Activated naive CD8-positive, alpha-beta T cell (primary cell): Measurements from ENCODE around the gene HACD2.
A peak's percentile ranks its signal among the peaks of the same experiment; 100 is the strongest.

Experiments used
- H3K27ac Mint-ChIP-seq: one replicate; pipeline ENCODE4 v1.8.0; 2021; ENCODE audit warnings: mixed read lengths
- H3K27me3 Mint-ChIP-seq: one replicate; pipeline ENCODE4 v1.8.0; 2021; ENCODE audit warnings: mixed read lengths
- H3K36me3 Mint-ChIP-seq: one replicate; pipeline ENCODE4 v1.8.0; 2021; ENCODE audit warnings: mixed read lengths
- H3K4me1 Mint-ChIP-seq: one replicate; pipeline ENCODE4 v1.8.0; 2021; ENCODE audit warnings: low read depth, mixed read lengths
- H3K4me3 Mint-ChIP-seq: one replicate; pipeline ENCODE4 v1.8.0; 2021; ENCODE audit warnings: mild to moderate bottlenecking, mixed read lengths
- H3K9me3 Mint-ChIP-seq: one replicate; pipeline ENCODE4 v1.8.0; 2021; ENCODE audit warnings: low read depth, mixed read lengths

Gene HACD2

GRCh38 chr3:123448536-123449101 lies 136.2 kb downstream of the HACD2 start, which contains the start of gene ADCY5:
Gene ADCY5, minus strand, starts transcription at chr3:123449090. Its CDS starts 545 bp downstream, at chr3:123448545.
- Mint-ChIP-seq H3K4me1 (peaks cover 1% of the 10 kb centered on the region), H3K9me3 (no peaks in the 10 kb centered on the region), H3K4me3 (peak within 1 kb of the TSS; percentile 59), H3K27ac (no peak within 1 kb of the TSS), H3K36me3 (no peaks in the 10 kb centered on the region), H3K27me3 (peaks cover 31% of the 10 kb centered on the region)

DNA sequence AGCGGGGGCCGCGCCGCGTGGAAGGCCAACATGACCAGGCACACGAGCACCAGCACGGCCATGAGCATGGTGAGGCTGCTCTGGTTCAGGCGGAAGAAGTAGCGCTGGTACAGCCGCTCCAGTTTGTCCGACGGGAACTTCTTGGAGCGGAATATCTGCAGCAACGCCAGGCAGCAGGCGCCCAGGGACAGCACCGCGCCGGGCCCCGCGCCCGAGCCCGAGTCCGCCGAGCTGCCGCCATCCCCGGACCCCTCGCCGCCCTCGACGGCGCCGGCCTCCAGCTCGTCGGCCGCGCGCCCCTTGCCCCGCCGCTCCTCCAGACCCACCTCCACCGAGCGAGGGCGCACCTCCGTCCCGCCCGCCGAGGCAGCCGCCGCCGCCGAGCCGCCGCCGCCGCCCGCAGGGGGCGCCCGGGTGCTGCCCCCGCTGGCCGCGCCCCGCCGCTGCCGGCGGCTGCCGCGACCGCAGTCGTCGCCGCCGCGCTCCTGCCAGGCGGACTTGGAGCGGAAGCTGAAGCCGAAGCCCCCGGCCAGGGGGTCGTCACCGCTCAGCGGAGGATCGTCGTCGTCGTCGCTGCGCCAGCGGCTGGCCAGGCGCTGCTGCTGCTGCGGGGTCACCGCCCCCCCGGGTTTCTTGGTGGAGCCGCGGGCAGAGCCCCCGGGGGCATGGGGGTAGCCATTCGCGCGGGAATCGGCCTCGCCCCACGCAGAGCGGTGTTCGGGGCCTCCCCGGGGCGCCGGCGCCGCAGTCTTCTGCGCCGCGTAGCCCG lies 136.9 kb downstream of the HACD2 start:
- peaks cover 1% of the 10 kb centered on the region for H3K4me1 Mint-ChIP-seq
- no peak overlapping the region for H3K27ac Mint-ChIP-seq
- H3K4me3 Mint-ChIP-seq, result peak overlapping the region; percentile 78
- no peaks in the 10 kb centered on the region for H3K9me3 Mint-ChIP-seq
- peaks cover 31% of the 10 kb centered on the region for H3K27me3 Mint-ChIP-seq
- H3K36me3 Mint-ChIP-seq, result no peaks in the 10 kb centered on the region

DNA sequence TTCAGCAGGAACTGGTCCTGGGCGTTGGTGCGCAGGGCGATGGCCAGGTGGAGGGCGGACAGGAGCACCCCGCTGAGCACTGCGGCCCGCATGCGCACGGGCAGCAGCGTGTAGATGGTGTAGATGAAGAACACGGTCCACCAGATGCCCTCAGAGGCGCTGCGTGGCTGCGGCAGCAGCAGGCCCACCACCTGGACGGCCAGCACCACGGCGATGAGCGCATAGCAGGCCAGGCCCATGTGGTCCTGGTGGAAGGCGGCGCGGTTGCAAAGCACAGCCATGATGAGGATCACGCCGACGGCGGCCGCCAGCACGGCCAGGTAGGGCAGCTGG lies 137.5 kb downstream of the HACD2 start:
- Mint-ChIP-seq H3K9me3 (no peaks in the 10 kb centered on the region), H3K4me1 (peaks cover 1% of the 10 kb centered on the region), H3K27me3 (peaks cover 35% of the 10 kb centered on the region), H3K36me3 (no peaks in the 10 kb centered on the region), H3K4me3 (peak overlapping the region; percentile 78), H3K27ac (no peak overlapping the region)

DNA sequence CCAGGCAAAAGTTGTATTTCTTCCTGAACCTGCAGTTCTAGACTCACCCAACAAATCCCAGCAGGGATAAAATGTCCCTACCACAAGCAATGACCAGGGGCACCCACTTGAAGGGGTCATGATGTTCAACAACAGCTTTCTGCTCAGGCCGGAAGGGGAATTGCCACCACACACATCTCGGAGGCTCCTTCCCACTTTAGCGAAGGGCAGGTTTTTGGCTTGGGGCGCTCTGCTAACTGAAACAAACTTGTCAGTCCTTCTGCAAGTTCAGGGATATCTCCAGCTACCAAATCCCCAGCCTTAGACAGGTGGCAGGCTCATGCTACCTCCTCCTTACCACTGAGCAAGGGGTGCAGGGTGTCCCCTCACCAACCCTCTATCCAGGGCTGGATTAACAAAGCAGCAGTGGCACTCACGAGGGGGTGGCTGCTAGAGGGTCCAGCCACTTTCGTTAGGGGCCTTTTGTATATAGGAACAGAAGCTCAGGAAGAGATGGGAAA lies 138.2 kb downstream of the HACD2 start:
- Mint-ChIP-seq H3K36me3 (no peaks in the 10 kb centered on the region), H3K27me3 (peaks cover 37% of the 10 kb centered on the region), H3K4me3 (peak overlapping the region; percentile 78), H3K27ac (no peak overlapping the region), H3K4me1 (peaks cover 1% of the 10 kb centered on the region), H3K9me3 (no peaks in the 10 kb centered on the region)

DNA sequence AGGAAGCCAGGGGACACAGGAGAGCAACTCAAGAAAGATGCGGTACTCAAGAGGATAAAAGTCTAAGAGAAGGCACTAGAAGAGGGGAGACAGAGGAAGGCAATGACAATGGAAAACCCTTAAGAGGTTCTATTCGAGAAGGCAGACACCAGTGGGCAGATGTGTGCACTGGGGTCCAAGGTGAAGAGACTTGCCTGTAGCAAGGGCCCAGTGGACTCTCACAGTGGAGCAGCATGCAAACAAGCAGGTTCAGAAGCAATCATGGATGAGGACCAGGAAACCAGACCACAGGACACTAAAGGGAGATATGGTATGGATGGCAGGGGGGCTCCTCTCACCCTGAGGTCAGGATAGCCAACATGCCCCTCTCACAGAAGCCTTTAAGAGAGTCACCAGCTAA lies 138.6 kb downstream of the HACD2 start:
- H3K27me3 Mint-ChIP-seq, result peaks cover 39% of the 10 kb centered on the region
- peaks cover 1% of the 10 kb centered on the region for H3K4me1 Mint-ChIP-seq
- H3K9me3 Mint-ChIP-seq, result no peaks in the 10 kb centered on the region
- H3K36me3 Mint-ChIP-seq, result no peaks in the 10 kb centered on the region
- H3K4me3 Mint-ChIP-seq, result peak overlapping the region; percentile 62
- H3K27ac Mint-ChIP-seq, result no peak overlapping the region

GRCh38 chr3:123445702-123446101 lies 139.2 kb downstream of the HACD2 start:
- peaks cover 1% of the 10 kb centered on the region for H3K4me1 Mint-ChIP-seq
- no peaks in the 10 kb centered on the region for H3K9me3 Mint-ChIP-seq
- H3K36me3 Mint-ChIP-seq, result no peaks in the 10 kb centered on the region
- H3K4me3 Mint-ChIP-seq, result no peak overlapping the region
- H3K27ac Mint-ChIP-seq, result no peak overlapping the region
- H3K27me3 Mint-ChIP-seq, result peaks cover 34% of the 10 kb centered on the region

DNA sequence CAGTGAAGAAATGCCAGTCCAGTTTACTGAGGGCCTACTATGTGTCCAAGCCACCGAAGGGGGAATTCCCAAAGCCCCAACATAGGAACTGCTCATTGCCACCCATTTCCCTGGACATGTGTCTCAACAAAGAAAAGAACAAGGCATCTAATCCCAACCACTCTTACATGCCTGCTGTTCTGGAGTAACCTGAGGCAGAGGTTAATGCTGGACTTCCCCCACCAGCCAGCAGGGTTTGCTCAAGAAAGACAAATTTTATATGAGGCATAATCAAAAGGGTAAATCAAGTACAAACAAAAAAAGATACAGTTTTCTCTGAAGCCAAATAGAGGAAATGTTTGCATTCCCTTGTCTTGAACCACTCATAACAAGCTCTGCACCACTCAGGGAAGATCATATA lies 140.1 kb downstream of the HACD2 start:
- H3K9me3 Mint-ChIP-seq, result no peaks in the 10 kb centered on the region
- H3K27me3 Mint-ChIP-seq, result peaks cover 28% of the 10 kb centered on the region
- H3K27ac Mint-ChIP-seq, result no peak overlapping the region
- no peak overlapping the region for H3K4me3 Mint-ChIP-seq
- no peaks in the 10 kb centered on the region for H3K36me3 Mint-ChIP-seq
- peaks cover 1% of the 10 kb centered on the region for H3K4me1 Mint-ChIP-seq

- no peak overlapping the region for H3K27ac Mint-ChIP-seq
- H3K9me3 Mint-ChIP-seq, result no peaks in the 10 kb centered on the region
- peaks cover 30% of the 10 kb centered on the region for H3K27me3 Mint-ChIP-seq
- peaks cover 1% of the 10 kb centered on the region for H3K4me1 Mint-ChIP-seq
- H3K4me3 Mint-ChIP-seq, result no peak overlapping the region
- H3K36me3 Mint-ChIP-seq, result no peaks in the 10 kb centered on the region
These were observed 140.8 kb downstream of the HACD2 start for GRCh38 chr3:123444023-123444422.

GRCh38 chr3:123442908-123443307 lies 141.9 kb downstream of the HACD2 start:
- no peak overlapping the region for H3K27ac Mint-ChIP-seq
- peaks cover 30% of the 10 kb centered on the region for H3K27me3 Mint-ChIP-seq
- H3K4me3 Mint-ChIP-seq, result no peak overlapping the region

DNA sequence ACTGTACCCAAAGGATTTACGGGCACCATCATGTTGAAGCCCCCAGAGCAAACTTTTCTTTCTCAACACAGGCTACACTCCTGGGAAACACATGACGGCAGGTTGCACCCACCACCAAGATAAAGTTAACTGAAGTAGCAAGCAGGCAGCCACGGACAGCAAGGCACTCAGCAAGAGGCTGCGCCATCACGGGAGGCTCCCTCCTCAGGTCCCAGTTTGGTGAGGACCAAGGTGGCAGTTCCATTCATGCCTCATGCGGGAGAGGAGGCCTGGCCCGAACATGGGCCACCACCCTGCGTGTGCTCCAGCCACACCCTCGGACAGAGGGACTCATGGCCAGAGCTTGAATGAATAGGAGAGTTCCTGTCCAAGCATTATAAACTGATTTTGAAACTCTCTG lies 142.7 kb downstream of the HACD2 start:
- Mint-ChIP-seq H3K27me3 (peaks cover 30% of the 10 kb centered on the region), H3K36me3 (no peaks in the 10 kb centered on the region), H3K27ac (no peak overlapping the region), H3K9me3 (no peaks in the 10 kb centered on the region), H3K4me1 (peaks cover 1% of the 10 kb centered on the region), H3K4me3 (no peak overlapping the region)

More at GRCh38 chr3:123442908-123443307, 141.9 kb downstream of the HACD2 start:
- no peaks in the 10 kb centered on the region for H3K36me3 Mint-ChIP-seq
- H3K4me1 Mint-ChIP-seq, result peaks cover 1% of the 10 kb centered on the region
- H3K9me3 Mint-ChIP-seq, result no peaks in the 10 kb centered on the region
